RWPE2 (cell line): ENCODE results near the gene MCM9.
A peak's percentile ranks its signal among the peaks of the same experiment; 100 is the strongest.

Source experiments
- ATAC-seq: fragments of 200-7000 bp; cut with Tn5 transposase; 3 replicates; pipeline ENCODE4 v1.9.1; 2021; ENCODE audit warnings: low read depth
- DNase-seq: peaks from one replicate; pipeline ENCODE4 v3.0.0-alpha.2; 2020; ENCODE audit warnings: low spot score
- H3K27ac ChIP-seq: fragments of 450-650 bp; 2 replicates; pipeline ENCODE4 v1.5.1; 2017; ENCODE audit warnings: mild to moderate bottlenecking; ENCODE audit not compliant: poor library complexity, severe bottlenecking
- H3K27me3 ChIP-seq: fragments of 250-450 bp; sonication (Bioruptor Pico); 2 replicates; pipeline ENCODE4 v1.5.1; 2021; ENCODE audit warnings: mild to moderate bottlenecking, moderate library complexity; ENCODE audit not compliant: insufficient read depth, poor library complexity, severe bottlenecking
- H3K36me3 ChIP-seq: fragments of 250-450 bp; sonication (Bioruptor Pico); 2 replicates; pipeline ENCODE4 v1.5.1; 2020; ENCODE audit warnings: low read depth, mild to moderate bottlenecking, moderate library complexity
- H3K4me1 ChIP-seq: fragments of 250-450 bp; sonication (Bioruptor Pico); 2 replicates; pipeline ENCODE4 v1.5.1; 2021; ENCODE audit warnings: mild to moderate bottlenecking, moderate library complexity; ENCODE audit not compliant: insufficient read depth, poor library complexity, severe bottlenecking
- H3K4me3 ChIP-seq: fragments of 250-450 bp; sonication (Bioruptor Pico); 2 replicates; pipeline ENCODE4 v1.5.1; 2021; ENCODE audit warnings: mild to moderate bottlenecking, moderate library complexity; ENCODE audit not compliant: severe bottlenecking
- H3K9me3 ChIP-seq: fragments of 250-450 bp; sonication (Bioruptor Pico); 2 replicates; pipeline ENCODE4 v1.5.1; 2021; ENCODE audit warnings: mild to moderate bottlenecking, moderate library complexity; ENCODE audit not compliant: severe bottlenecking
- TF ChIP-seq, protein P1 (sequence below): fragments of 450-650 bp; IDR thresholded peaks from one replicate; pipeline ENCODE4 v1.5.1; 2017; ENCODE audit warnings: mild to moderate bottlenecking, moderate library complexity; ENCODE audit not compliant: poor library complexity, severe bottlenecking

The MCM9 gene

GRCh38 chr6:118876814-118877213, 58.1 kb downstream of the MCM9 start:
- Histone ChIP-seq H3K9me3 (no peaks in the 10 kb centered on the region), H3K4me1 (peaks cover 10% of the 10 kb centered on the region), H3K27ac (peak overlapping the region; percentile 9), H3K4me3 (no peak overlapping the region), H3K36me3 (no peaks in the 10 kb centered on the region; the same call in 1 of the 2 replicates), H3K27me3 (no peaks in the 10 kb centered on the region)
- TF ChIP-seq, protein P1, sequence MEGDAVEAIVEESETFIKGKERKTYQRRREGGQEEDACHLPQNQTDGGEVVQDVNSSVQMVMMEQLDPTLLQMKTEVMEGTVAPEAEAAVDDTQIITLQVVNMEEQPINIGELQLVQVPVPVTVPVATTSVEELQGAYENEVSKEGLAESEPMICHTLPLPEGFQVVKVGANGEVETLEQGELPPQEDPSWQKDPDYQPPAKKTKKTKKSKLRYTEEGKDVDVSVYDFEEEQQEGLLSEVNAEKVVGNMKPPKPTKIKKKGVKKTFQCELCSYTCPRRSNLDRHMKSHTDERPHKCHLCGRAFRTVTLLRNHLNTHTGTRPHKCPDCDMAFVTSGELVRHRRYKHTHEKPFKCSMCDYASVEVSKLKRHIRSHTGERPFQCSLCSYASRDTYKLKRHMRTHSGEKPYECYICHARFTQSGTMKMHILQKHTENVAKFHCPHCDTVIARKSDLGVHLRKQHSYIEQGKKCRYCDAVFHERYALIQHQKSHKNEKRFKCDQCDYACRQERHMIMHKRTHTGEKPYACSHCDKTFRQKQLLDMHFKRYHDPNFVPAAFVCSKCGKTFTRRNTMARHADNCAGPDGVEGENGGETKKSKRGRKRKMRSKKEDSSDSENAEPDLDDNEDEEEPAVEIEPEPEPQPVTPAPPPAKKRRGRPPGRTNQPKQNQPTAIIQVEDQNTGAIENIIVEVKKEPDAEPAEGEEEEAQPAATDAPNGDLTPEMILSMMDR, result no peak
- ATAC-seq (peak; percentile 66; the same call in 2 of the 3 replicates), DNase-seq (no peak)

- TF ChIP-seq, protein P1, result no peak
- Histone ChIP-seq H3K9me3 (no peaks in the 10 kb centered on the region), H3K4me3 (no peak overlapping the region), H3K27me3 (no peaks in the 10 kb centered on the region), H3K36me3 (no peaks in the 10 kb centered on the region; the same call in 1 of the 2 replicates), H3K27ac (peak overlapping the region; percentile 9), H3K4me1 (peaks cover 10% of the 10 kb centered on the region)
- ATAC-seq (peak; percentile 90), DNase-seq (no peak)
Measured at GRCh38 chr6:118876198-118876597, 58.8 kb downstream of the MCM9 start.

- TF ChIP-seq, protein P1, result no peak
- Histone ChIP-seq H3K27ac (no peak overlapping the region), H3K27me3 (no peaks in the 10 kb centered on the region), H3K4me1 (peaks cover 10% of the 10 kb centered on the region), H3K4me3 (no peak overlapping the region), H3K9me3 (no peaks in the 10 kb centered on the region), H3K36me3 (no peaks in the 10 kb centered on the region; the same call in 1 of the 2 replicates)
- ATAC-seq (no peak), DNase-seq (no peak)
Measured at GRCh38 chr6:118875672-118876071, 59.3 kb downstream of the MCM9 start.

- Histone ChIP-seq H3K4me3 (no peak overlapping the region), H3K27ac (no peak overlapping the region), H3K9me3 (no peaks in the 10 kb centered on the region), H3K4me1 (peaks cover 10% of the 10 kb centered on the region), H3K27me3 (no peaks in the 10 kb centered on the region), H3K36me3 (no peaks in the 10 kb centered on the region; the same call in 1 of the 2 replicates)
- DNase-seq (no peak), ATAC-seq (no peak)
- TF ChIP-seq, protein P1, result no peak
Measured at GRCh38 chr6:118873239-118873638, 61.7 kb downstream of the MCM9 start.

- ATAC-seq (no peak), DNase-seq (no peak)
- H3K4me3 ChIP-seq, result no peak overlapping the region
- no peaks in the 10 kb centered on the region; the same call in 1 of the 2 replicates for H3K36me3 ChIP-seq
- H3K27ac ChIP-seq, result no peak overlapping the region
- no peaks in the 10 kb centered on the region for H3K27me3 ChIP-seq
- peaks cover 10% of the 10 kb centered on the region for H3K4me1 ChIP-seq
- no peaks in the 10 kb centered on the region for H3K9me3 ChIP-seq
- TF ChIP-seq, protein P1, result no peak
Measured at GRCh38 chr6:118872726-118873125, 62.2 kb downstream of the MCM9 start.
